ENCODE results near the gene PCBP3.
"Not testable (repeated sequence)": the region's sequence is repeated elsewhere in the genome, so short reads cannot be mapped to it uniquely, and the experiment has no call there.

Gene PCBP3

GRCh38 chr21:45832741-45833235 lies 189.3 kb downstream of the PCBP3 start:
- DNase-seq = not testable (repeated sequence)

GRCh38 chr21:45833414-45833813 lies 189.9 kb downstream of the PCBP3 start:
- no peak for DNase-seq

- no peak for DNase-seq
Measured at GRCh38 chr21:45834026-45834715, 190.6 kb downstream of the PCBP3 start.

GRCh38 chr21:45834821-45835293 lies 191.3 kb downstream of the PCBP3 start:
- DNase-seq = no peak

GRCh38 chr21:45835301-45836267 lies 192.1 kb downstream of the PCBP3 start:
- DNase-seq = no peak

- no peak for DNase-seq
Measured at GRCh38 chr21:45836268-45836655, 192.7 kb downstream of the PCBP3 start.

GRCh38 chr21:45836694-45837670 lies 193.5 kb downstream of the PCBP3 start:
- DNase-seq = no peak

- DNase-seq = no peak
Measured at GRCh38 chr21:45837936-45838335, 194.4 kb downstream of the PCBP3 start.

- DNase-seq = no peak
Measured at GRCh38 chr21:45838634-45839033, 195.1 kb downstream of the PCBP3 start.

GRCh38 chr21:45839274-45839673 lies 195.7 kb downstream of the PCBP3 start:
- DNase-seq = no peak

GRCh38 chr21:45841033-45841432 lies 197.5 kb downstream of the PCBP3 start:
- no peak for DNase-seq

- no peak for DNase-seq
Measured at GRCh38 chr21:45843426-45843825, 199.9 kb downstream of the PCBP3 start.

- DNase-seq = no peak
Measured at GRCh38 chr21:45844181-45844580, 200.7 kb downstream of the PCBP3 start.

GRCh38 chr21:45845063-45845769 lies 201.7 kb downstream of the PCBP3 start:
- DNase-seq = no peak

- DNase-seq = no peak
Measured at GRCh38 chr21:45845770-45846090, 202.2 kb downstream of the PCBP3 start.

GRCh38 chr21:45846373-45847160 lies 203.0 kb downstream of the PCBP3 start:
- DNase-seq = no peak

GRCh38 chr21:45847870-45848269 lies 204.3 kb downstream of the PCBP3 start:
- no peak for DNase-seq

GRCh38 chr21:45848331-45848730 lies 204.8 kb downstream of the PCBP3 start:
- no peak for DNase-seq

- no peak for DNase-seq
Measured at GRCh38 chr21:45848805-45849204, 205.3 kb downstream of the PCBP3 start.

- no peak for DNase-seq
Measured at GRCh38 chr21:45849651-45850050, 206.1 kb downstream of the PCBP3 start.

GRCh38 chr21:45850181-45850580 lies 206.7 kb downstream of the PCBP3 start:
- DNase-seq = no peak
